B cell (primary cell): Measurements from ENCODE around the gene ZSCAN10. TPM values are rescaled to one million over a fixed set of nuclear protein-coding genes. Genes with fewer than 3 reads are reported as not detected.
A peak's percentile ranks its signal among the peaks of the same experiment; 100 is the strongest.

ENCODE experiments used
- ATAC-seq: fragments of 200-7000 bp; cut with Tn5 transposase; one replicate; pipeline ENCODE4 v1.10.0; 2021; ENCODE audit warnings: low read depth, mild to moderate bottlenecking, moderate number of reproducible peaks, moderate library complexity
- CTCF ChIA-PET: fragments of 350-600 bp; sonication (Branson Sonifier 250); formaldehyde crosslinking; loops from one replicate; lab custom pipeline; 2021; ENCODE audit warnings: antibody characterized with exemption, inconsistent platforms; lab: Charles Lee
- POLR2A ChIA-PET: fragments of 350-600 bp; sonication (Branson Sonifier 250); formaldehyde crosslinking; loops from one replicate; lab custom pipeline; 2021; ENCODE audit warnings: antibody characterized with exemption; lab: Charles Lee
- DNase-seq: peaks from one replicate; pipeline ENCODE4 v3.0.0; 2013
- H2AFZ ChIP-seq: 2 replicates; pipeline ENCODE4 v1.6.1; 2012; ENCODE audit warnings: mild to moderate bottlenecking, low read depth, low read length; ENCODE audit not compliant: insufficient read depth, poor library complexity, severe bottlenecking
- H3K27ac ChIP-seq, 2 donors: 1 replicate in 1 of 2; 2 replicates in 1 of 2; pipeline ENCODE4 v1.5.1; 2012 to 2013; ENCODE audit warnings: low read length in 2 of 2, mild to moderate bottlenecking in 2 of 2, moderate library complexity in 1 of 2
- H3K27me3 ChIP-seq, 4 experiments: fragments of 200-600 bp in 1 of 4; sonication (generic) in 1 of 4; replicated peaks in 1 of 4; 1 replicate in 2 of 4; 2 replicates in 2 of 4; pipeline versions ENCODE4 v1.6.1 to v1.7.0; 2013 to 2016; ENCODE audit warnings: low read length in 3 of 4, mild to moderate bottlenecking in 2 of 4, mixed read lengths in 1 of 4, moderate library complexity in 1 of 4; ENCODE audit not compliant: insufficient read depth in 4 of 4, control insufficient read depth in 3 of 4; ENCODE audit errors: control extremely low read depth in 1 of 4
- H3K36me3 ChIP-seq, 2 experiments: replicated peaks in 1 of 2; 1 replicate in 1 of 2; 2 replicates in 1 of 2; pipeline versions ENCODE4 v1.6.1 to v1.7.1; 2013; ENCODE audit warnings: low read length in 1 of 2; ENCODE audit not compliant: insufficient read depth in 2 of 2, control insufficient read depth in 1 of 2; ENCODE audit errors: control extremely low read depth in 1 of 2, extremely low read depth in 1 of 2
- H3K4me1 ChIP-seq, 2 donors: fragments of 200-600 bp in 1 of 2; sonication (generic) in 1 of 2; 1 replicate in 1 of 2; 2 replicates in 1 of 2; pipeline versions ENCODE4 v1.5.1 to v1.6.1; 2013 to 2017; ENCODE audit warnings: low read length in 2 of 2; ENCODE audit not compliant: control insufficient read depth in 2 of 2, insufficient read depth in 2 of 2
- H3K4me2 ChIP-seq: replicated peaks from 2 replicates; pipeline ENCODE3; 2012; ENCODE audit warnings: mild to moderate bottlenecking, low read depth, low read length; ENCODE audit not compliant: poor library complexity, severe bottlenecking
- H3K4me3 ChIP-seq, 5 experiments: fragments of 200-600 bp in 1 of 5; sonication (generic) in 1 of 5; 1 replicate in 3 of 5; 2 replicates in 2 of 5; pipeline versions ENCODE4 v1.5.1 to v1.7.0; 2011 to 2016; ENCODE audit warnings: low read length in 4 of 5, mild to moderate bottlenecking in 4 of 5, low read depth in 2 of 5, control low read depth in 1 of 5, moderate library complexity in 1 of 5; ENCODE audit not compliant: insufficient read depth in 1 of 5; ENCODE audit errors: control extremely low read depth in 1 of 5, extremely low read depth in 1 of 5
- H3K79me2 ChIP-seq: fragments of 200-600 bp; sonication (generic); one replicate; pipeline ENCODE4 v1.6.0; 2016; ENCODE audit warnings: low read length; ENCODE audit not compliant: control insufficient read depth, insufficient read depth
- H3K9ac ChIP-seq: fragments of 200-600 bp; sonication (generic); 2 replicates; pipeline ENCODE4 v1.6.1; 2017; ENCODE audit warnings: mild to moderate bottlenecking, low read length, moderate library complexity
- H3K9me3 ChIP-seq, 3 donors: one replicate each; pipeline versions ENCODE4 v1.6.1 to v1.7.1; 2013; ENCODE audit warnings: low read length in 2 of 3; ENCODE audit not compliant: control insufficient read depth in 2 of 3, insufficient read depth in 1 of 3; ENCODE audit errors: control extremely low read depth in 1 of 3
- H4K20me1 ChIP-seq: 2 replicates; pipeline ENCODE4 v1.6.0; 2012; ENCODE audit warnings: mild to moderate bottlenecking, low read length; ENCODE audit not compliant: insufficient read depth, control insufficient read depth, poor library complexity, severe bottlenecking
- H3K27ac Mint-ChIP-seq: one replicate; pipeline ENCODE4 v1.8.0; 2021; ENCODE audit warnings: mixed read lengths
- H3K27me3 Mint-ChIP-seq: one replicate; pipeline ENCODE4 v1.8.0; 2021; ENCODE audit warnings: mixed read lengths
- H3K4me1 Mint-ChIP-seq: one replicate; pipeline ENCODE4 v1.8.0; 2021; ENCODE audit warnings: mixed read lengths
- H3K4me3 Mint-ChIP-seq: one replicate; pipeline ENCODE4 v1.8.0; 2021; ENCODE audit warnings: mixed read lengths
- H3K9me3 Mint-ChIP-seq: one replicate; pipeline ENCODE4 v1.8.0; 2022; ENCODE audit warnings: mixed read lengths; ENCODE audit not compliant: insufficient read depth
- EZH2 ChIP-seq: IDR thresholded peaks from 2 replicates; pipeline ENCODE4 v1.6.1; 2012; ENCODE audit warnings: borderline replicate concordance, low read depth, mild to moderate bottlenecking, moderate library complexity, low read length; ENCODE audit not compliant: insufficient read depth, poor library complexity, severe bottlenecking
- WGBS: methylation state at CpG from one replicate; pipeline ENCODE4 v1.1.5; 2013; ENCODE audit warnings: missing lambda C conversion rate; ENCODE audit not compliant: insufficient coverage; 5-methylcytosine and 5-hydroxymethylcytosine counted together
- intact Hi-C: fragments of 100-400 bp; cut with micrococcal nuclease; formaldehyde crosslinking; loops from one replicate; pipeline ENCODE4 v1.10.0; 2022
- polyA plus RNA-seq: library from polyadenylated mRNA; depleted of rRNA; stranded (reverse); fragments of >200 nt; gene quantifications from 2 replicates; pipeline ENCODE4 v1.2.3, GENCODE V29; 2012
- total RNA-seq, 2 donors: library from RNA; stranded (reverse); fragments of 120-200 nt in 1 of 2; gene quantifications; 1 replicate in 1 of 2; 2 replicates in 1 of 2; pipeline versions ENCODE4 v1.2.3 to v1.2.4, GENCODE V29; 2013 to 2022
- TF ChIP-seq, protein P1 (sequence below): fragments of 200-600 bp; IDR thresholded peaks from one replicate; pipeline ENCODE4 v1.8.0; 2022; ENCODE audit warnings: antibody characterized with exemption, mild to moderate bottlenecking

ZSCAN10 gene
- total and polyA plus RNA-seq, 2 donors (not counting 1 experiment from before 2014, with no cell fraction given), result not detected

DNA sequence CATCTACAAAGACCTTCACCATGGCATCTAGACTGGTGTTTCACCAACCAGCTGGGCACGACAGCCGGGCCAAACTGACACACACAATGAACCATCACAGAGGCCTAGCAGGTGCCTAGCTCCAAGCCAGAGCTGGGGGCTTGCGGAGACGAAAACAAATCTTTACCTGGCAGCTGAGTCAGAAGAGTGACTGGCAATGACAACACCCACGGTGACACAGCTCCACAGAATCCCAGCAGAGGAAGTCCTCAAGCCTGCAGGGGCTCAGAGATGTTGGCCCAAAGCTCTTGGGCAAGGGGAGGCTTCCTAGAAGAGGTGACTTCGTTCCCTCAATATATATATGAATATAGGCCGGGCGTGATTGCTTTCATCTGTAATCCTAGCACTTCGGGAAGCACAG lies 47.6 kb downstream of the ZSCAN10 start:
- 66% methylated on average over 5 of the region's 9 CpGs for WGBS
- peaks cover 19% of the 10 kb centered on the region for H3K4me1 Mint-ChIP-seq
- Histone ChIP-seq H3K9ac (no peak overlapping the region), H3K79me2 (no peaks in the 10 kb centered on the region), H3K4me3 (peak overlapping the region in 1 of 5 experiments; percentile 34), H3K4me2 (no peak overlapping the region), H3K27me3 (peaks cover 0 to 32% (median 16%) of the 10 kb centered on the region in 4 experiments), H4K20me1 (no peaks in the 10 kb centered on the region), H3K27ac (no peak overlapping the region), H3K9me3 (peaks cover 0 to 8% (median 0%) of the 10 kb centered on the region in 3 donors), H3K4me1 (peaks cover 15 to 16% of the 10 kb centered on the region in 2 donors), H3K36me3 (no peaks in the 10 kb centered on the region), H2AFZ (no peak overlapping the region)
- TF ChIP-seq EZH2, result no peak
- TF ChIP-seq, protein P1, sequence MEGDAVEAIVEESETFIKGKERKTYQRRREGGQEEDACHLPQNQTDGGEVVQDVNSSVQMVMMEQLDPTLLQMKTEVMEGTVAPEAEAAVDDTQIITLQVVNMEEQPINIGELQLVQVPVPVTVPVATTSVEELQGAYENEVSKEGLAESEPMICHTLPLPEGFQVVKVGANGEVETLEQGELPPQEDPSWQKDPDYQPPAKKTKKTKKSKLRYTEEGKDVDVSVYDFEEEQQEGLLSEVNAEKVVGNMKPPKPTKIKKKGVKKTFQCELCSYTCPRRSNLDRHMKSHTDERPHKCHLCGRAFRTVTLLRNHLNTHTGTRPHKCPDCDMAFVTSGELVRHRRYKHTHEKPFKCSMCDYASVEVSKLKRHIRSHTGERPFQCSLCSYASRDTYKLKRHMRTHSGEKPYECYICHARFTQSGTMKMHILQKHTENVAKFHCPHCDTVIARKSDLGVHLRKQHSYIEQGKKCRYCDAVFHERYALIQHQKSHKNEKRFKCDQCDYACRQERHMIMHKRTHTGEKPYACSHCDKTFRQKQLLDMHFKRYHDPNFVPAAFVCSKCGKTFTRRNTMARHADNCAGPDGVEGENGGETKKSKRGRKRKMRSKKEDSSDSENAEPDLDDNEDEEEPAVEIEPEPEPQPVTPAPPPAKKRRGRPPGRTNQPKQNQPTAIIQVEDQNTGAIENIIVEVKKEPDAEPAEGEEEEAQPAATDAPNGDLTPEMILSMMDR, result no peak
- CTCF ChIA-PET, result interaction anchor here (1.0 kb wide), 1 partner anchor 78 kb away, joined by 6 read pairs; no protein-coding TSS in a partner anchor
- no peak overlapping the region for H3K4me3 Mint-ChIP-seq
- no peak for ATAC-seq
- H3K9me3 Mint-ChIP-seq, result no peaks in the 10 kb centered on the region
- intact Hi-C loops, result no loop called here
- peaks cover 11% of the 10 kb centered on the region for H3K27me3 Mint-ChIP-seq
- POLR2A ChIA-PET, result no interaction called here
- no peak overlapping the region for H3K27ac Mint-ChIP-seq
- DNase-seq, result no peak

DNA sequence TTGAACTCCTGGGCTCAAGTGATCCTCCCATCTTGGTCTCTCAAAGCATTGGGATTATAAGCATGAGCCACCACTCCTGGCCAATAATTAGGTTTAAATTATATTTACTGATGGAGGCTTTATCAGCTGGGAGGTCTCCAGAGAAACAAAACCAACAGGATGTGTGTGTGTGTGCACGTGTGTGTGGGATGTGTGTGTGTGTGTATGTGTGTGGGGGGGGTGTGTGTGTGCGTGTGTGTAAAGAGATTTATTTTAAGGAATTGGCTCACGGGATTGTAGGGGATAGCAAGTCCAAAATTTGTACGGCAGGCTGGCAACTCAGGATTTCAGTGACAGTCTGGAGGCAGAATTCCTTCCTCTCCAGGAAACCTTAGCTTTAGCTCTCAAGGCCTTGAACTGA lies 48.1 kb downstream of the ZSCAN10 start:
- Histone ChIP-seq H3K4me2 (no peak overlapping the region), H3K4me1 (peaks cover 19% of the 10 kb centered on the region in 2 donors), H3K36me3 (no peaks in the 10 kb centered on the region), H2AFZ (no peak overlapping the region), H3K4me3 (peak overlapping the region in 1 of 5 experiments; percentile 34), H3K27ac (no peak overlapping the region), H4K20me1 (no peaks in the 10 kb centered on the region), H3K79me2 (no peaks in the 10 kb centered on the region), H3K9ac (no peak overlapping the region), H3K9me3 (peaks cover 0 to 8% (median 0%) of the 10 kb centered on the region in 3 donors), H3K27me3 (peaks cover 0 to 36% (median 18%) of the 10 kb centered on the region in 4 experiments)
- Mint-ChIP-seq H3K4me1 (peaks cover 19% of the 10 kb centered on the region), H3K27me3 (peaks cover 11% of the 10 kb centered on the region), H3K4me3 (no peak overlapping the region), H3K27ac (no peak overlapping the region), H3K9me3 (no peaks in the 10 kb centered on the region)
- CTCF ChIA-PET, result interaction anchor here (0.6 to 1.4 kb wide), 3 partner anchors 23 to 609 kb away, joined by 3 to 6 read pairs (median 3); no protein-coding TSS in a partner anchor
- DNase-seq (no peak), ATAC-seq (no peak)
- no peak for TF ChIP-seq EZH2
- TF ChIP-seq, protein P1, result no peak
- WGBS, result 0% methylated on average over 1 of the region's 4 CpGs
- intact Hi-C loops, result no loop called here
- POLR2A ChIA-PET, result no interaction called here
